Measurements from ENCODE around the gene EMC1.
A peak's percentile ranks its signal among the peaks of the same experiment; 100 is the strongest.

Gene EMC1

DNA sequence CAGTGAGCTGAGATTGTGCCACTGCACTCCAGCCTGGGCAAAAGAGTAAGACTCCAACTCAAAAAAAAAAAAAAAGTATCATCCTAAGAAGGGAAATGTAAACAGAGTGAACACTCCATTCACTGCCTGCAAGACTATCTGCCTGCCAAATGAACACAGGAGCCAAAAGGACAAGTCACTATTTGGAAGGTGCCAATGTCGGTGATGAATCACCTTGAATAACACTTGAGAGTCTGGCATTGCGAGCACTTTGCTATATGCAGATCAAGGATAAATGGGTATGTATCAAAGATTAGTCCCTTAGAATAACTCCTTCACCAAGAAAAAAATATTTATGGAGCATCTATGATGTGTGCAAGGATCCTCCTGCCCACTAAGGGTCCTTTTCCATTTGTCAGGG lies 47.9 kb downstream of the EMC1 start:
- peak; percentile 32 for DNase-seq (ENCODE audit: low read depth)
- no peak for TF ChIP-seq CTCF (conservative IDR thresholded peaks at IDR 0.05; ENCODE audit: low read depth, low read length)
- H3K4me3 ChIP-seq (ENCODE audit: low read depth, low read length), result no peak overlapping the region

GRCh38 chr1:19202396-19202795 lies 48.9 kb downstream of the EMC1 start:
- DNase-seq (ENCODE audit: low read depth), result no peak
- TF ChIP-seq CTCF (conservative IDR thresholded peaks at IDR 0.05; ENCODE audit: low read depth, low read length), result no peak
- no peak overlapping the region for H3K4me3 ChIP-seq (ENCODE audit: low read depth, low read length)

DNA sequence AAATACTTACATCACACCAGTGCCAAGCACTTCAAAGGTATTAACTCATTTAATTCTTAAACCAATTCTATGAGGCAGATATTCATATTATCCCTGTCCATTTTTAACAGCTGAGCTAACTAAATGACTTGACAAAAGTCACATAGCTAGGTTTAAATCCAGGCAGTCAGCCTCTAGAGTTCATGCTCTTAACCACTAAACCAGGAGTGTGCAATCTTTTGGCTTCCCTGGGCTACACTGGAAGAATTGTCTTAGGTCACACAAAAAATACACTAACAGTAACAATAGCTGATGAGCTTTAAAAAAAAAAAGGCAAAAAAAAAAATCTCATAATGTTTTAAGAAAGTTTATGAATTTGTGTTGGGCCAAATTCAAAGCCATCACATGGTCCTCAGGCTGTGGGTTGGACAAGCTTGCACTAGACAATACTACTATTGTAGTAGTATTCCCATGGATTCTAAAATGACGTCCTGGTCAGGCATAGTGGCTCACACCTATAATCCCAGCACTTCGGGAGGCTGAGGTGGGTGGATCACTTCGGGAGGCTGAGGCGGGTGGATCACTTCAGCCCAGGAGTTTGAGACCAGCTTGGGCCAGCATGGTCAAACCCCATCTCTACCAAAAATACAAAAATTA lies 51.2 kb downstream of the EMC1 start:
- H3K4me3 ChIP-seq (ENCODE audit: low read depth, low read length), result no peak overlapping the region
- DNase-seq (ENCODE audit: low read depth), result no peak
- no peak for TF ChIP-seq CTCF (conservative IDR thresholded peaks at IDR 0.05; ENCODE audit: low read depth, low read length)

DNA sequence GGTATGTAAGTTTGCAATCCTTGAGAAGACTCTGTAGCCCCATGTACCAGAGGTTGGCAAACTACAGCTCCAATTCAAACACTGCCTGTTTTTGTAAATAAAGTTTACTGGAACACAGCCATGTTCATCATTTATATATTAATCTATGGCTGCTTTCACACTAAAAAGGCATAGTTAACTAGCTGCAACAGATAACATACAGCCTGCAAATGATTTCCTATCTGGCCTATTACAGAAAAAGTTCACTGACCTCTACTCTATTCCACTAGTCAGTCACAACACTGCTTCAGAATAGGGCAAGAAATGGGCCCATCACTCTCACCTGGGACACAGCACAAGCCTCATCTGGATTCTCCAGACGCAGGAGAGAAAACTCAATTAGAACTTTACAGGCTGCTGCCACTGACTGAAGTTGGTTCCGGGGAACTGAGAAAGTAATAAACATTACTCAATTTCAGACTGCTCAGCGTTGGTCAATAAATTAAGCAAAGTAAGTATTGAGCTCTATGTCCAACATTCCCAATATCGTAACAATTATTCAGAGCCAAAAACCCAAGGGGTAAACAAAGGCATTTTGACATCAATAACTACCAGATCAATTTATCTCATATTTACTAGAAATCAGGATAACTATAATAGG lies 51.9 kb downstream of the EMC1 start:
- H3K4me3 ChIP-seq (ENCODE audit: low read depth, low read length), result no peak overlapping the region
- TF ChIP-seq CTCF (conservative IDR thresholded peaks at IDR 0.05; ENCODE audit: low read depth, low read length), result no peak
- DNase-seq (ENCODE audit: low read depth), result no peak

DNA sequence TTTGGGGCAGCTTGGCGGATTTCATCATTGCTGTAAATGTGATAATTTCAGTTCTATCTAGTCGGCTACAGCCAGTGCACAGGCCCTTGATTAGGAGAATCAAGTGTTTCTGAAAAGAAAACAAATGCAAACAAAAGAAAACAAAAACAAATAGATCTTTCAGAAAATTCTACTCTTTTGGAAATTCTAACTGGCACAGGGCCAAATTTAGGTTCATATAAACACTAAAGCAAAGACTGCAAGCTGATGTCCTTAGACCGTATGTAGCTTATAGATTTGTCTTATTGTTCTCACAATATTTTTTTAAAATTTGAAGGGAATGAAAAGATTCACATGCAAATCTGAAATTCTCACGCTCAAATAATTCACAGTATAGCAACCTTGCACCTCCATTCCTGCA lies 52.5 kb downstream of the EMC1 start:
- no peak for DNase-seq (ENCODE audit: low read depth)
- TF ChIP-seq CTCF (conservative IDR thresholded peaks at IDR 0.05; ENCODE audit: low read depth, low read length), result no peak
- no peak overlapping the region for H3K4me3 ChIP-seq (ENCODE audit: low read depth, low read length)

DNA sequence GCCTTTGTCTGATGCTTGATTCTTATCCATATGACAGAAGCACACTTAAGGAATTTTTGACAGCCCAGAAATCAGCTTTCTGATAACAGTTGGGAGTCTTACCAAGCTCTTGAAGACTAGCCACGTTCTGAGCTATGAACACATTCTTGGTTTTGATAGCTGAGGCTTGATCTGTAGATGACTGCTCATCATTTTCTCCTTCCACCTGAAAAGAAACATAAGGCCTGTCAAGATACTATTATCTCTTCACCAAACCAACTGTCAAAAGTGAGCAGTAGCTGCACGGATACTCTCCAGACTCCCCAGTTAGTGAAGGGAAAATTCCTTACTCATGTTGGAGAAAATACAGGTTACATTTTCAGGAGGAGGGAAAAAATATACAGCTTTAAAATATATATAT lies 53.5 kb downstream of the EMC1 start:
- no peak overlapping the region for H3K4me3 ChIP-seq (ENCODE audit: low read depth, low read length)
- DNase-seq (ENCODE audit: low read depth), result no peak
- TF ChIP-seq CTCF (conservative IDR thresholded peaks at IDR 0.05; ENCODE audit: low read depth, low read length), result no peak

GRCh38 chr1:19196331-19196730 lies 55.0 kb downstream of the EMC1 start:
- no peak for TF ChIP-seq CTCF (conservative IDR thresholded peaks at IDR 0.05; ENCODE audit: low read depth, low read length)
- no peak overlapping the region for H3K4me3 ChIP-seq (ENCODE audit: low read depth, low read length)
- no peak for DNase-seq (ENCODE audit: low read depth)
